ENCODE results near the gene PDK4. TPM values are rescaled to one million over a fixed set of nuclear protein-coding genes. Genes with fewer than 3 reads are reported as not detected.

Gene PDK4
- 10 to 100 TPM; 14.2 to 33.3 (median 20.0) TPM for polyA plus RNA-seq (ENCODE audit: insufficient read length in 4 of 4)

DNA sequence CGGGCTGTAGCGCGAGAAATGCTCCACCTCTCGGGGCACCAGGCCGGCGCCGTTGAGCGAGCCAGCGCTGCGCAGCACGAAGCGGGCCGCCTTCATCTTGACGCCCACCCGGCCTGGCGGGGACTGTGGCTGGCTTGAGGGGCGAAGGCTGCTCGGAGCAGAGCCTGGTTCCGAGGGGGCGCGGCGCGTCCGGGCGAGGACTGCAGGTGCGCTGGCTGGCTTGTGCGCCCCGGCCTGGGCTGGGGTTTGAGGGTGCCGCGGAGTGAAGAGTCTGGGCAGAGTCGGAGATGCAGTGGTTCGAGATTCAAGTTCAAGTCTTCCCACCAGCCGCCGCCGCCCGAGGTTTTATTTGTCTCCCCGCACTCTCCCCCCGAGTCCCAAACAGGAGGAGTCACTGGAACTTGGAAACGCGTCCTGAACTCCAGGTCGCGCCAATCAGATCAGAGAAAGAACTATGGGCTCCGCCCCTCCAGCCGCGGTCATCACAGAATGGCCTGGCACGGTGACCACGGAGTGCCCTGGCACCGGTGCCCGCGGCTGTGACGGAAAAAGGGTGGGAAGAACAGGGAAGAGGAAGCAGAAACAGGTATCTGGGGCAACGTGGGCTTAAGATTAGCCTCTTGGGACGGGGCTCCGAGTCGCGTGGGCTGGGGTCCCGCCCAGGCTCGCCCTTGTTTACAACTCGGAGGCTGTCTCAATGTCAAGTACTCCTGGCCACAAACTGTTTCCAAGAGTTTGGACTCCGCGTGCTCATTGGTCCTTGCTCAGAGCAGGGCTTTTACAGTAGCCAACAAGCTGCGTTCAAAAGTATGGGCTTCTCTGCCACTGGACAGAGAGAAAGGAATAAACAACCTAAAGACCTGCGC, at the start of gene PDK4:
Gene PDK4 (minus strand): TSS at position 319 of the 866 bp plus-strand sequence. CDS start 223 bp downstream, at position 96.
- peak; percentile 69 to 78 (median 73) for DNase-seq (ENCODE audit: low read depth in 4 of 4, low spot score in 3 of 4)

DNA sequence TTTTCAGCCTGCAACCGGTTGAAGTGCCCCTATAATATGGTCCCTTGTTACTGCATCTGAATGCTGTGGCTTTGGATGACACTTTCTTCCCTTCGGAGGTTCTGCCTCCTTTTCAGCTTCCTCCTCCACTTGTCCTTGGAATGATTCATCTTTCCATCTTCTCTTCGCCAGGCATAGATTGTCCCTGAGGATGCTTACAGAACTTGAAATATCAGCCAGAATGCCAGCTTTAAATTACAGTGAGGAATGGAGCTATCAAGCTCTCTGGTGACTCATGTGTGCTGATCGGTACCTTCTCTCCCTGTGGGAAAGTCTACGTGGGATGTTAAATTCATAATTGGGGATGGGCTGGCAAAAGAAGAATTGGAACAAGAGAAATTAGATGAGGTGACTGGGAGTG, 45.9 kb upstream of the PDK4 start:
- no peak for DNase-seq (ENCODE audit: low read depth in 4 of 4, low spot score in 3 of 4)

DNA sequence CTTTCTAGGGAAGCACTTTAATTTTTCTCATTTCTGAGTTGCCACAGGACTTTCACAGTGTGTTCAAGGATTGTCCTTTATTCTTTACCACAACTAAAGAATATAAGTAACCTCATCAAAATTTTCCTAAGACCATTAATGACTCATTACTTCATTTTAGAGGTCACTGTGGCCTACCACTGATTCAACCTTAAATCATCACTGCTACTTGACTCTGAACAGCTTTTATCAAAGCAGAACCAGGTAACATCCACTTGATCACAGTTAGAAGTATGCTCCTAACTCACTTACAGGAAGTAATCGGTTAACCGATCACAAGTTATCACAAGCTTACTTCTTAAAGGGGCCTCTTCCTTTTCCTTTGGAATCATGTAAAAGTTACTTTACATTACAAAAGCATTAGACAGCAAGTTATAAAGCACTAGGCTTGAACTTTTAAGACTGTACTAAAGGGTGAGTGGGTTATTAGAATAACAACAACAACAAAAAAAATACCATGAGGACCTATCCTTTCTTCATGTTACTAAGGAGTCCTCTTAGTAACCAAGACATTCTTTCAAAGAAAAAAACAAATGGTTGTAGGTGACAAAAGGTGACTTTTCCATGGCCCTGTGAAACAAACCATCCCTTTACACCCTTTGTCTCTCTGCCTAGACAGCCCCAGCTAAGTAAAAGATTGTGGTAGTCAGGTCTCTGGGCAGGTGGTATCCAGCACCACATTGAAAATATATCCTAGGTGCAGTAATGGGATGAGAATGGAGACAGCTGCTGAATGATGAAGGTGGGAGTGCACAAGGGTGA, 40.0 kb upstream of the PDK4 start:
- no peak for DNase-seq (ENCODE audit: low read depth in 4 of 4, low spot score in 3 of 4)

DNA sequence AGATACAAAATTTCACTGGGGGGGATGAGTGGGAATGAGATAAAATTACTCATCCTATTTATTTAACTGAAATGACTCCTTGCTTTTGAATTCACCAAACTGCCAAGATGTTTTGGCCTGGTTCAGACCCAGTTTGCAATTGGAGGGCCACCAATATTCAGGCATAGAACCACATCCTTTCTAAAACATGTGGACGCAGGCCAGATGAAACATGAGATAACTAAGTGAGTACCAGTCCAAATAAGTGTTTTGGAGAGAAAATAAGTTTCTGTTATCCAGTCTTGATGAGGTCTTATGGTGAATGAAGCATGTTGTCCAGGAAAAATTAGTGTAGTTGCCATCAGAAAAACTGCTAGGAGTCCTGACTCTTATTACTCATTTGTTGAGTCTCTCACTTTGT, 36.3 kb upstream of the PDK4 start:
- no peak for DNase-seq (ENCODE audit: low read depth in 4 of 4, low spot score in 3 of 4)

- DNase-seq (ENCODE audit: low read depth in 4 of 4, low spot score in 3 of 4), result no peak
Measured at GRCh38 chr7:95631527-95631926, 35.2 kb upstream of the PDK4 start.

- no peak for DNase-seq (ENCODE audit: low read depth in 4 of 4, low spot score in 3 of 4)
Measured at GRCh38 chr7:95630702-95631458, 34.6 kb upstream of the PDK4 start.

DNA sequence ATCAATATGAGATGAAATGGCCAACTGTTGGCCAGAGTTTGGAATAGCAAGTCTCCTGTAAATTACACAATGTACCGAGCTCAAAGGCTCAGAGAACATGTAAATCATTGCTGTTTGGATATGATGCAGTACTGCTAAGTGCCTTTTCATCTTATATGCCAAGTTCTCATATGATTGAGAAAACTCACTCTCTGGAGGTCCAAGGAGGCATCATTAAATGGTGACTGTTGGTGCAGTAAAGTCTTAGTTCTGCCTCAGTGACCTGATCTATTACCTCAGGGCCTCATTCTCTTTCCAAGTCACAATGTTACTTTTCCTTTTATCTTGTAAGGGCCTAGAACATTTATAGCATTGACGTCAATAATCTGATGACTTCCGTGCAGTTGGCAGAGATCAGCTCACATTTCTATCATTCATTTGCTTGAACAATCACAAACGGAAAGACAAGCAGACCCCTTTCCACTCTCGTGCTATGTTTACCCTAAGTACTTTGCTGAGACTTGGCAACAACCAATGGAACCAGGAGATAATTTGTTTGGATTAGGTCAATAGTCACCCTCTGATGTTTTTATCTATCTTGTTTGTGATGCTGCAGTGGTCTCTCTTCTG, 32.6 kb upstream of the PDK4 start:
- DNase-seq (ENCODE audit: low read depth in 4 of 4, low spot score in 3 of 4), result no peak

DNA sequence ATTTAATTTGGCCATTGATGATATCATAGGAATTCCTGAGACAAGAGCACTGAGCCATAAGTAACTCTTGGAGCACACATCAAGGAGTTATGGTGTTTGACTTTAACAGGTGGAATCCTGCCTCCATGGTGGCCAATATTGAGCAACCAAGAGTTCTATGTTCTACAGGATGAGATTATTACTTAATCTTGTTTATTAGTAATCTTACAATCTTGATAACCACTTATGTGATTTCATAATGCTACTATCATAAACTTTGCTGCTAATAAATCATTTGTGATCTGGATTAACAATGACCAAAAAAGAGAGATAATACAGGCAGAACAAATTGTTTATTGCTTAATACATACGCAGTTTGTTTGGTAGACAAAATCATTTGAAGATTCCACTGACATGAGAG, 27.5 kb upstream of the PDK4 start:
- DNase-seq (ENCODE audit: low read depth in 4 of 4, low spot score in 3 of 4), result no peak

GRCh38 chr7:95622859-95623258, 26.5 kb upstream of the PDK4 start:
- no peak for DNase-seq (ENCODE audit: low read depth in 4 of 4, low spot score in 3 of 4)

DNA sequence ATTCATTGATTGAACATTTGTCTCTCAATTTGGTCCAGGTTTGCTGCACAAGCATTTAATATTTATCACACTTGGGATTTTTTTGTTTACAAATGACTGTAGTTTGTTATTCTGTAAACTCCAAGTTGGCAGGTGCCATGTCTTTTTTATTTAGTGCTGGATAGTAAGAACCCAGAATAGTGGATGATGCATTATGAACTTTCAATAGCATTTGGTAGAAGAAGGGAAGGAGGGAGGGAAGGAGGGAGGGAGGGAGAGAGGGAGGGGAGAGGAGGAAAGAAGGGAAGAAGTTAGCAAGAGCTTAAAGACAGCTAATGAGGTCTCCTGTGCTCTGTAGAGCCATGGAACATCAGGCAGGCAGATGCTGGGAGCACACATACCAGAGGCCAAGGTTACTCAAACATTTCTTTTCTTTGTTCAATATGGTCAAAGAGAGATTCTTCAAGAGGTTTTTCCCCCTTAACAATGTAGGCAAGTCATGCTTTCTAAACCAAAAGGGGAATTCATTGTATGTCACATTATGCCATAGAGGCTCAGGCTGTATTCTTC, 25.8 kb upstream of the PDK4 start:
- no peak for DNase-seq (ENCODE audit: low read depth in 4 of 4, low spot score in 3 of 4)

DNA sequence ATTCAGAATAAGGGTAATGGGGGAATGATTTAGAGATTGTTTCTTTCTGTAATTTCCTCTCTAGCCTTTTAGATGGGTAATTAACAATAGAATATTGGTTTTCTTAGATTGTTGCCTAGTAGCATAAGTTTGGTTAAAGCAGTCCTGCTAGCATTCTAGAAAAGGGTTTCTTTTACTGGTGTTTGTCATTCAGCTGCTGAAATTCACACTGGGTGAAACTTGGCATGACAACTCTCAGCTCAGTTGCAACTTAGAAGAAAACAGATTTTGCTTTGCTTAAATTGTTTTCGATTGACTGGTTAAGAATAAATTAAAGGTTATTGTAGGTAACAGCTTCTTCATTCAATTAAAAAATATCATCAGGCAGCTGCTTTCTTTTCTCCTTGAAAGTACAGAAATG, 25.1 kb upstream of the PDK4 start:
- no peak for DNase-seq (ENCODE audit: low read depth in 4 of 4, low spot score in 3 of 4)

DNA sequence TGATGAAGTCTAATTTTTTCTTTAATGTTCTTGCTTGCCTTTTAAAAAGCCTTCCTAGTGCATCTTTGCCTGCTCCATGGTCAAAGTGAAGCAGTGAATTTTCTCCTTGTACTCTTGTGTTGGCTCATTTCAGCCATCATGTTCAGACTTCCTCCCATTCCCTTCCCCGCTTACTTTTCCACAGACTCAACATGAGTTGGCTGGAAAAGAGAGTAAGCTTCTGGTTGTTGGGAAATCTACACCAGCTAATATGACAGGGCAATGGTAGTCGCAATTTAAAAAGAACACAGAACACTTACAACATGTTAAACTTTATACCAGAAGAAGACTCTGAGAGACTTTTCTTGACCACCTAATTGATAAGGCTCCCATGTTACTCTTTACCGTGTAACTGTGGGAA, 24.3 kb upstream of the PDK4 start:
- DNase-seq (ENCODE audit: low read depth in 4 of 4, low spot score in 3 of 4), result no peak

- DNase-seq (ENCODE audit: low read depth in 4 of 4, low spot score in 3 of 4), result no peak
Measured at GRCh38 chr7:95619921-95620320, 23.6 kb upstream of the PDK4 start.

DNA sequence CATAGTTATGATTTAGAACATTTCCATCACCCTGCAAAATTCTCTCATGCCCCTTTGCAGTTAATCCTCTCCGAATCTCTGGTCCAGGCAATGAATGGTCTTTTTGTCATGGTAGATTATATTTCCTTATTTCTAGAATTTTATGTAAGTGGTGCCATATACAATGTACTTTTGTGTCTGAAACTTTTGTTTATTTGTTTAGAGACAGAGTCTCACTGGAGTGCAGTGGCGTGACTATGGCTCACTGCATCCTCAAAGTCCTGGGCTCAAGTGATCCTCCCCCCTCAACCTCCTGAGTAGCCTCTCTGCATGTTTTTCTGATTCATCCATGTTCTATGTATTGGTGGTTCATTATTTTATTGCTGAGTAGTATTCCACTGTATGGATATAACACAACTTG, 23.2 kb upstream of the PDK4 start:
- no peak for DNase-seq (ENCODE audit: low read depth in 4 of 4, low spot score in 3 of 4)

DNA sequence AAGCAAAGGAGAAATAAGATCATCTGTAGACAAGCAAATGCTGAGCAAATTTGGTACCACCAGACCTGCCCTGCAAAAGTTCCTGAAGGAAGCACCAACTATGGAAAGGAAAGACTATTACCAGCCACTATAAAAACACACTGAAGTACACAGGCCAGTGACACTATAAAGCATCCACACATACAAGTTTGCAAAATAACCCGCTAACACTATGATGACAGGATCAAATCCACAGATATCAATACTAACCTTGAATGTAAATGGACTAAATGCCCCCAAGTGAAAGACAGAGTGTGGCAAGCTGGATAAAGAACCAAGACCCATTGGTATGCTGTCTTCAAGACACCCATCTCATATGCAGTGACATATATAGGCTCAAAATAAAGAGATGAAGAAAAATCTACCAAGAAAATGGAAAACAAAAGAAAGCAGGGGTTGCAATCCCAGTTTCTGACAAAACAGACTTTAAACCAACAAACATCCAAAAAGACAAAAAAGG, 18.2 kb upstream of the PDK4 start:
- DNase-seq (ENCODE audit: low read depth in 4 of 4, low spot score in 3 of 4), result no peak

- no peak for DNase-seq (ENCODE audit: low read depth in 4 of 4, low spot score in 3 of 4)
Measured at GRCh38 chr7:95611224-95611623, 14.9 kb upstream of the PDK4 start.

DNA sequence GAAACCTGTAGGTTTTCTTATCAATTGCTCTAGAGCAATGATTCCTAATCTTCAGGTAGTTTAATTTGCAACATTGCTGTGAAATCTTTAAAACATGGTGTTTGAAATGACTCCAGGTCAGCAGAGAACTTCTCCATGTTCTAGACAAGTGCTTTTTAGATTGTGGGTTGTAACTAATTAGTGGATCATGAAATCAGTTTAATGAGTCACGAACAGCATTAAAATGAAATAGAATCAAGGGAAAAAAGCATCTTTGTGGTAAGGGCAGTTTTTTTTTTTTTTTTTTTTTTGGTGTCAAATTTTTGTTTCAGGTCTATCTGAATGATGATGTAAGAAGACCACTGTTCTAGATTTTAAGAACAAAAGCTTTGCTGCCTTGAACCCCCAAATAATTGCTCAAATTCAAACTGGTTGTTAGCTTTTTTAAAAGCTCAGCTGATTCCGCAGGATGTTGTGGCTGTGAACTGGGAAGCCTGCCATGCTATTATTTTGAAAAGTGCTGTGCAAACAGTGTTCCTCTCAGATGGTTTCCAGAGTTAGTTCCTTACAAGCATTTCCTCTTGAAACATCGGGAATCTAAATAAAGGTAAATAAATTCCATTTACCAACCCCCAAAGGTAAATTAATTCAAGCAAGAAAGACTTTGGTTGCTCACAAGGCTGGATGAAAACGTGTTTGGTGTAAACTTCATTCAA, 13.1 kb upstream of the PDK4 start:
- peak in 2 of 4 donors; percentile 18 to 27 for DNase-seq (ENCODE audit: low read depth in 4 of 4, low spot score in 3 of 4)

- DNase-seq (ENCODE audit: low read depth in 4 of 4, low spot score in 3 of 4), result peak; percentile 82 to 92 (median 87)
Measured at GRCh38 chr7:95608359-95609173, 12.2 kb upstream of the PDK4 start.

DNA sequence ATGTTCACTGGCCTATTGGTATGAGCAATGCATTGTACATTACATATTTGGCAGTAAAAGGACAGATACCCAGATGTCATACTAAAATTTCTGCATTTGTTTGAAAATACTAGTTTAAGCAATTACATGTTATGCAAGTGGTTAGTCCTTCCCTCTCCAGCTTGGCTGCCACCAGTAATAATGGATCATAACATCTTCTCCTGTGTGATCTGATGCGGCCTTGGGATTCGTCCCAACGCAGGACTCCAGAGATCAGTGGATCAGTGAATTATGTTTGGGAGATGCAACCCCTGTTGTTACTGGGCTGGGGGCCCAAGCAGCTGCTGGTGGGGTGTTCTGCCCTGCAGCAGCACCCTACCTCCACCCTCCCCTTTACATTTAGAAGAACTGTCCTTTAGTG, 11.2 kb upstream of the PDK4 start:
- DNase-seq (ENCODE audit: low read depth in 4 of 4, low spot score in 3 of 4), result no peak
